Uterus (tissue), 2 donors: ENCODE data around the gene ELMO1.

ENCODE experiments used
- CTCF ChIP-seq, 4 experiments: fragments of 200-600 bp in 2 of 4; fragments of 450-650 bp in 2 of 4; sonication (generic) in 2 of 4; IDR thresholded peaks; one replicate each; pipeline ENCODE4 v1.5.1; 2016 to 2019; ENCODE audit warnings: antibody characterized with exemption in 4 of 4, mild to moderate bottlenecking in 2 of 4, moderate library complexity in 1 of 4
- POLR2A ChIP-seq, 2 donors: fragments of 450-650 bp; IDR thresholded peaks; one replicate each; pipeline ENCODE4 v1.6.1; 2016; ENCODE audit warnings: antibody characterized with exemption in 2 of 2, mild to moderate bottlenecking in 1 of 2, moderate library complexity in 1 of 2

GRCh38 chr7:37441816-37442215, 6.8 kb downstream of the ELMO1 start:
- no peak for TF ChIP-seq CTCF (IDR thresholded peaks at IDR 0.05)
- TF ChIP-seq POLR2A (IDR thresholded peaks at IDR 0.05) = no peak
